ENCODE measurements around the gene DAB2IP.

Gene DAB2IP

DNA sequence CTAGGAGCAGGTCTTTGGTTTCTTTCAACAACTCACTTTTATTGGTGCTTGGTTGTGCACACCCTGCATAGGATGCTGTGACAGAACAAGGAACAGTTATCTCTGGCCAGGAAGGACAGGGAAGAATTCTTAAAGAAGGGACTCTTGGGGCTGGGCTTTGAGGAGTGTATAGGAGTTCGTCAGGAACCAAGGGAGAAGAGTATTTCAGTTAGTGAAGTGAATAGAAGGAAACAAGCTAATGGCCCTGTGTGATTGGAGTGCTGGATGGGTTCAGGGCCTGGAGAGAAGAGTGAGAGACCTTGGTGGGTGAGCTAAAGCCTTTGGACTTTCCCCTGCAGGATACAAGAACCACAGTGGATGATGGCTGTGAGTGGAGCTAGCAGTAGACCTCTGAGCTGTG lies 32.2 kb downstream of the DAB2IP start:
- DNase-seq (ENCODE audit: low read depth in 2 of 3, low spot score in 1 of 3), result no peak

GRCh38 chr9:121684381-121685145 lies 33.1 kb downstream of the DAB2IP start:
- peak in 2 of 3 donors; percentile 13 to 22 for DNase-seq (ENCODE audit: low read depth in 2 of 3, low spot score in 1 of 3)

GRCh38 chr9:121685146-121685794 lies 33.8 kb downstream of the DAB2IP start:
- no peak for DNase-seq (ENCODE audit: low read depth in 2 of 3, low spot score in 1 of 3)

- DNase-seq (ENCODE audit: low read depth in 2 of 3, low spot score in 1 of 3), result no peak
Measured at GRCh38 chr9:121685795-121686377, 34.5 kb downstream of the DAB2IP start.

DNA sequence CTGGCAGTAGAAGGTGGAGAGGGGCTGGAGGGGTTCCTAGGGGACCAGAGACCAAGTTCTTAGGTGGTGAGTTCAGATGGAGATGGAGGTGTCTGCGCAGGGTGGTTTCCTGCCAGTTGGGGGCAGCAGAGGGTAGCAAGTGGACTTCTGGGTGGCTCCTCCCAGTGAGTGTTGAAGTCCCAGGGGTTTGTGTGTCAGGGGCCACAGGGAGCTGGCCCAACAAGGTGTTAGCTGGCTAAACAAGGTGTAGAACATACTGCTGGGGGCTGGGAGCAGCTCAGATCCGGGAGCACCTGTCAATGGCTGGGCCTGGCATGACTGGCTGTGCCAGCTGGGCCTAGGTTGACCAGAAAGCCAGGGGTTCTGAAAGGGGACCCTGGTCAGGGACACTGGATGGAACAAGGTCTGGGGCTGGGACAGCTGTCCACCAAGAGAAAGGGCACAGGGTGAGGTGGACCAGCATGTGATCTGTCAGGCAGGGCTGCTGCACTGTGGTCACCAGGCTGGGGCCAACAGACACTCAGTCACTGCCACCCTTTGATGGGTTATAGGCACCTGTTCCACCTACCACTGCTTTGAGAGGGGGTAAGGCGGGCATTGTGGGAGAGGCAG lies 35.6 kb downstream of the DAB2IP start:
- DNase-seq (ENCODE audit: low read depth in 2 of 3, low spot score in 1 of 3), result peak; percentile 52 to 76 (median 60)

DNA sequence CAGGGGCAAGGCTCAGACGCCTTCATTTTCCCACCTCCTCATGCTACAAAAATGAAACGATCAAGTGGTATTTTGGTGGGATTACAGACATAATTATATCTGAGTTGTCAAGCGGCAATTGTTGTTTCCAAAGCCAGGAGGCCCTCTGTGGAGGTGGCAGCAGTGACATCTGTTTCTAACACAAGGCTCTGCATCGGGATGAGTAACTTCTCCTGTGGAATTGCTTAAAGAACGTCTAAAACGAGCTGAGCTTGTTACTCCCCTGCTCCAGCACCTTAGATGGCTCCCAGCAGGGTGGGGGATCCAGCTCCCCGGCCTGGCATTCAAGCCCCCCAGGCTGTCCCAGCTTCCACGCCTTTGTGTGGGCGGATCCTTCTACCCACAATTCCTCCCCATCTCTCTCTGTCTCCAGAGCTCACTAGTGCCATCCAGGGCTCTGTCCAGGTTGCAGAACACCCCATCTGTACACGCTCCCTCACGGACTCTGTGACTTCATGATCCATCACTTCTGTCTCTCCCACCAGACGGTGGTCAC lies 36.8 kb downstream of the DAB2IP start:
- DNase-seq (ENCODE audit: low read depth in 2 of 3, low spot score in 1 of 3), result no peak

GRCh38 chr9:121688681-121689080 lies 37.2 kb downstream of the DAB2IP start:
- DNase-seq (ENCODE audit: low read depth in 2 of 3, low spot score in 1 of 3), result no peak

DNA sequence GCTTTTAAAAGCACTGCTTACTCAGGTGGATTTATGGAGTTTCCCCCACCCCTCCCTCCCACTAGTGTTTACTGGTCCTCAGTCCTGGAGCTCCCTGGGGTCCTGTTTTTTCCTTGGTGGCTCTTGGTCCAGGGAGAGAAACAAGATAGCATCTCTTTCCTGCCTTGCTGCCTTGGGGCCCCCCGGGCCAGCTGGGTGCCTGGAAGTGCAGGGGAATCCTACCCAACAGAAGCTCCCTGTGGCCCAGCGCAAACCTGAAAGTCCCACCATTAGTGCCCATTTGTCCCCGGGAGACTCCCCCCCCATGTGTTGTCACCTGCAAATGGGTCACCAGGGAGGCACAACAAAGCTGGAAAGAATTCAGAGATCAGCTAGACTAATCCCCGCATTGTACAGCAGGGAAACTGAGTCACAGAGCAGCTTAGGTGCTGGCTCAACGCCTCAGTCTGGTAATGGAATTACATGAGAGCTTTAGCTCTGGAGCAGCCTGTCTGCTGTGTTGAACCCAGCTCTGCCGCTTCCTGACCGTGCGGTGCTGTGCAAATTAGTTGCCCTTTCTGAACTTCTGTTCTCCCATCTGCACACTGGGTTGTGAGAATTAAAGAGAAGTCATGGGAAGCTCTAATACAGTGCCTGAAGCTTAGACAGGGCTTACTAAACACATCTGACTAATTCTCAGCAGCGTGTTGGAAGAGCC lies 38.2 kb downstream of the DAB2IP start:
- no peak for DNase-seq (ENCODE audit: low read depth in 2 of 3, low spot score in 1 of 3)

GRCh38 chr9:121690316-121690715 lies 38.9 kb downstream of the DAB2IP start:
- no peak for DNase-seq (ENCODE audit: low read depth in 2 of 3, low spot score in 1 of 3)

DNA sequence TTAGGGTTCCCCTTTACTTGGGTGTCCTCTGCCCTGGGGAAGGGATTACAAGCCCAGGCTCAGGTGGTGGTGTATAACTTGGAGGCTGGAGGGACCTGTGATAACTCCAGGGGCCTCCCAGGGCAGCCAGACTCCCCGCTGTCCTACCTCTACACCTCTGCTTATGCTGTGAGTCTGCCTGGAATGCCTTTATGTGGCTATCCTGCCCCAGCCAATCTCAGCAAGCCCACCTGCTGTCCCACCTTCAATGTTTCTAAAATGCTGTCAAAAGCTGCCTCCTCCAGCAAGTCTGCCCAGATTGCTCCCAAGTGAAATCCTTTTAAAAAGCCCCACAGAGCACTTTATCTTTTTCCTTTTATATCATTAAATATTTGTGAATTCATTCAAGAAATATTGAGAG lies 39.3 kb downstream of the DAB2IP start:
- DNase-seq (ENCODE audit: low read depth in 2 of 3, low spot score in 1 of 3), result no peak

GRCh38 chr9:121691890-121692289 lies 40.5 kb downstream of the DAB2IP start:
- DNase-seq (ENCODE audit: low read depth in 2 of 3, low spot score in 1 of 3), result no peak

DNA sequence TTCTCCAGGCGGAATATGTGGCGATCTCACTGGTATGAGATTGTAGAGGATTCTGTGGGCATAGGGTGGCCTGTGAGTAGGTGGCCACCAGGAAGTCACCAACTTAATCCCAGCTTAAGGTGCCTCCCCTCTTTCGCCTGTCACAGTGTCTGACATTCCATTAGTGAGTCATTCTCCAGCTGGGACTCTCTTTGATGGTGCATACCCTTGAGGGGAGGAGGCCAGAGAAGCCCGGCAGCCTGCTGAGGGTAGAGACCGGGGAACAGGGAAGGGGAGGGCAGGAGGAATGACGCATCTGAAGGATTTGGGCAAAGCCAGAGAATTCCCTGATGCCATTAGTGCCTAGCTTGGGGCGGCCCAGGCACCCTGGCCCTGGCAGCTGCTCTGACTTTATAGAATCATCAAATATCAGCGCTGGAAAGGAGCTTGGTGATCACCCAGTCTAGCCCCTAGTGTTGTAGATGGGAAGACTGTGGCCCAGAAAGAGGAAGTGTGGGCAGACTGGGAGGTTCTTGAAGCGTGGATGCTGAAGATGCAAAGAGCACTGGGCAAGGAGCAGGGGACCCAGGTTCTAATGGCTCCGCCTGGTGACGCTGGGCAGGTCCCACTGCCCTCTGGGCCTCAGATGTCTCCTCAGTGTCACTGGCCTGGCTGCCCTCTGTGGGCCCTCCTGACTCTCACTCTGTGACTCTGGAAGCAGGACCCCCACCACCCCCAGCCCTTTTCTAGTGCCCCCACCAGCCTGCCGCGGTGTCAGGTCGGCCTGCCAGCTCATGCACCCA lies 41.4 kb downstream of the DAB2IP start:
- DNase-seq (ENCODE audit: low read depth in 2 of 3, low spot score in 1 of 3), result no peak

DNA sequence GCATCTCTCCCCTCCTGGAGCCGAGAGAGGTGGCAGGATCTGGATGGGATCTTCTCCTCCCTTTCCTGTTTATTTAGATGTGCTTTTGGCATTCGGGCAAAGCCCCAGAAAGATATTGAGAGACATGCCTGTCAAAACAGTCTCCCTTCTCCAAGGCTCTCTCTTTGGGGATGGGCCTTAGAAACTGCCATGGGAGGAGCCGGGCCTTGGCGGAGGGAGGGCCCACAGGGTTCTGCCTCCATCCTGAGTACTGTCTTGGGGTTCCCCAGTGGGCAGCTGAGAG lies 41.9 kb downstream of the DAB2IP start:
- no peak for DNase-seq (ENCODE audit: low read depth in 2 of 3, low spot score in 1 of 3)

DNA sequence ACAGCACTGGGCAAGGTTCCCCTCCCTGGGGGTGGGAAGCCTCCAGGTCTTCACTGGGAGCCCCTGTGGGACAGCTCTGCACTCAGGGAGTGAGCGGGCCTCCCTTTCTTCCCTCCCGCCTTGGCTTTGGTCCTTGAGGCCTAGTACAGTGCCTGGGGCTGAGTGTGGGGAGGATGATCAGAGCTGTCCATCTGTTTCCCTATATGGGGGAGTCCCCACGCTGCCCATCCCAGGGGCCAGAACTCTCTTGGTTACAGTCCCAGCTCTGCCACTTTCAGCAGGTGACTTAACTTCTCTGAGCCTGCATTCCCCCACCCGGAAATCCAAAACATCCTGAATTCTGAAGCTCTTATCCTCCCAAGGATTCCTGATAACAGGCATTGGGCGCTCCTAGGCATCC lies 42.6 kb downstream of the DAB2IP start:
- no peak for DNase-seq (ENCODE audit: low read depth in 2 of 3, low spot score in 1 of 3)

GRCh38 chr9:121694600-121694999 lies 43.2 kb downstream of the DAB2IP start:
- no peak for DNase-seq (ENCODE audit: low read depth in 2 of 3, low spot score in 1 of 3)

- DNase-seq (ENCODE audit: low read depth in 2 of 3, low spot score in 1 of 3), result no peak
Measured at GRCh38 chr9:121696930-121697329, 45.5 kb downstream of the DAB2IP start.

DNA sequence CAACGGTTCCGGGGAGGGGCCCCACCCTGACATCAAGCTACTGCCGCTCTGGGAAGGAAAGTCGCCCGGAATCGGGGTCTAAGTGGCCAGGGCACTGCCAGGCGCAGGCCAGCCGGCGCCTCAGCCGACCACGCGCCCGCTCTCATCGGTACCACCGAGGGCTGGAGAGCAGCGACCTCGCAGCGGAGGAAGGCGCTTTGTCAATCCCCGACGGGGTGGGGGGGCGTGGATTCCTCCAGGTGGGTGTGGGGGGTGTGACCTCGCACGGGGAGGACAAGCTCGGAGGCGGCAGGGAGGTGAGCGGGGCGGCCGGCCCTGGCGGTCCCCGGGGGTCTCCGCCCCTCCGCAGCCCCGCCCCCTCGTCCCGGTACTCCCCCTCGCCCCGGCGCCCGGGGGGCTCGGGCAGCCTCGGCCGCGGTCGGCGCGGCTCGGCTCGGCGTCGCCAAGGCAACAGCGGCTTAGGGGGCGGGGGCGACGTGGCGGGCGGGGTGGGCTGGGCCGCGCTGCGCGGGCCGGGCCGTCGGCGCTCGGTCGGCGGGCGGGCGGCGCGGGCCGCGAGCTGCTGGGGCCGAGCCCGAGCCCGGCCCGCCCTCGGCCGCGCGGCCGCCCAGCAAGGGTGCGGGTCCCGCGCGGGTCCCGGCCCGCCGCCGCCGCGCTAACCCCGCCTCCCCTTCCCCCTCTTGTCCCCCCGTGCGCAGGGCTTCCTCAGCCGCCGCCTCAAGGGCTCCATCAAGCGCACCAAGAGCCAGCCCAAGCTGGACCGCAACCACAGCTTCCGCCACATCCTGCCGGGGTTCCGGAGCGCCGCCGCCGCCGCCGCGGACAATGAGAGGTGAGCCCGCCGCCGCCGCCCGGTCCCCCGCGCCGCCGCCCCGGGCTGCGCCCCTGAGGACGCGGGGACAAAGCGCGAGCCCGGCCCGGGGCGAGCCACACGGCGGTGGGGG lies 47.5 kb downstream of the DAB2IP start:
- peak; percentile 8 to 34 (median 14) for DNase-seq (ENCODE audit: low read depth in 2 of 3, low spot score in 1 of 3)

GRCh38 chr9:121699571-121700164 lies 48.2 kb downstream of the DAB2IP start:
- no peak for DNase-seq (ENCODE audit: low read depth in 2 of 3, low spot score in 1 of 3)

Data from stimulated activated CD4-positive, alpha-beta T cell treated with anti-CD3 and anti-CD28 coated beads, Interleukin-12 subunit alpha, Interleukin-12 subunit beta, amount 100 ng/mL, for 48 hours (primary cell).